Liver (tissue), 9 donors: ENCODE results near the gene BIN2. TPM values are rescaled to one million over a fixed set of nuclear protein-coding genes. Genes with fewer than 3 reads are reported as not detected.

Experiments
- DNase-seq: peaks from one replicate; pipeline ENCODE4 v3.0.0-alpha.2; 2017; ENCODE audit warnings: low spot score
- H3K27ac ChIP-seq, 2 donors: one replicate each; pipeline ENCODE4 v1.7.0; 2013; ENCODE audit warnings: inconsistent platforms in 2 of 2, low read length in 2 of 2, control low read depth in 1 of 2, low read depth in 1 of 2, mild to moderate bottlenecking in 1 of 2
- H3K27me3 ChIP-seq, 4 donors: one replicate each; pipeline versions ENCODE4 v1.6.1 to v1.7.0; 2013; ENCODE audit warnings: low read length in 3 of 4, inconsistent platforms in 1 of 4, mild to moderate bottlenecking in 1 of 4, moderate library complexity in 1 of 4; ENCODE audit not compliant: control insufficient read depth in 4 of 4, insufficient read depth in 4 of 4
- H3K36me3 ChIP-seq, 4 donors: one replicate each; pipeline versions ENCODE4 v1.6.1 to v1.7.0; 2013; ENCODE audit warnings: low read length in 3 of 4, mild to moderate bottlenecking in 3 of 4, low read depth in 1 of 4, moderate library complexity in 1 of 4; ENCODE audit not compliant: control insufficient read depth in 4 of 4, insufficient read depth in 3 of 4
- H3K4me1 ChIP-seq, 4 donors: one replicate each; pipeline versions ENCODE4 v1.6.1 to v1.7.0; 2013; ENCODE audit warnings: low read length in 3 of 4, mild to moderate bottlenecking in 3 of 4, moderate library complexity in 1 of 4; ENCODE audit not compliant: control insufficient read depth in 4 of 4, insufficient read depth in 4 of 4
- H3K4me3 ChIP-seq, 3 donors: one replicate each; pipeline versions ENCODE4 v1.6.1 to v1.7.0; 2013; ENCODE audit warnings: low read length in 3 of 3, control low read depth in 1 of 3, low read depth in 1 of 3, mild to moderate bottlenecking in 1 of 3
- H3K9ac ChIP-seq, 2 donors: one replicate each; pipeline ENCODE4 v1.7.0; 2013; ENCODE audit warnings: low read length in 2 of 2, mild to moderate bottlenecking in 2 of 2, moderate library complexity in 2 of 2, control low read depth in 1 of 2, low read depth in 1 of 2
- H3K9me3 ChIP-seq, 4 donors: one replicate each; pipeline versions ENCODE4 v1.6.1 to v1.7.0; 2013; ENCODE audit warnings: low read length in 3 of 4; ENCODE audit not compliant: control insufficient read depth in 4 of 4
- CTCF ChIP-seq: fragments of 150-350 bp; IDR thresholded peaks from 2 replicates; pipeline ENCODE4 v1.5.1; 2017; ENCODE audit warnings: improper control_type of control experiment, low read depth, low read length; ENCODE audit not compliant: missing input control
- EGR1 ChIP-seq, 2 donors: IDR thresholded peaks; 2 replicates each; pipeline ENCODE4 v1.6.1; 2016 to 2018; ENCODE audit warnings: antibody characterized with exemption in 2 of 2, low read depth in 2 of 2
- FOXA1 ChIP-seq: IDR thresholded peaks from 2 replicates; pipeline ENCODE4 v1.6.1; 2016; ENCODE audit warnings: antibody characterized with exemption
- FOXA2 ChIP-seq: IDR thresholded peaks from 2 replicates; pipeline ENCODE4 v1.6.1; 2016; ENCODE audit warnings: antibody characterized with exemption
- GABPA ChIP-seq, 2 donors: IDR thresholded peaks in 1 of 2; conservative IDR thresholded peaks in 1 of 2; 2 replicates each; pipeline ENCODE4 v1.6.1; 2016; ENCODE audit warnings: antibody characterized with exemption in 2 of 2, mild to moderate bottlenecking in 1 of 2, moderate library complexity in 1 of 2
- HNF4A ChIP-seq, 2 donors: conservative IDR thresholded peaks; 2 replicates each; pipeline ENCODE4 v1.6.1; 2016; ENCODE audit warnings: antibody characterized with exemption in 2 of 2, mild to moderate bottlenecking in 2 of 2
- HNF4G ChIP-seq: IDR thresholded peaks from 2 replicates; pipeline ENCODE4 v1.6.1; 2016; ENCODE audit warnings: antibody characterized with exemption
- JUND ChIP-seq, 2 donors: IDR thresholded peaks; 2 replicates each; pipeline ENCODE4 v1.6.1; 2016; ENCODE audit warnings: antibody characterized with exemption in 2 of 2
- NR2F2 ChIP-seq: IDR thresholded peaks from 2 replicates; pipeline ENCODE4 v1.6.1; 2016; ENCODE audit warnings: antibody characterized with exemption
- RAD21 ChIP-seq, 2 donors: IDR thresholded peaks; 2 replicates each; pipeline ENCODE4 v1.6.1; 2016; ENCODE audit warnings: antibody characterized with exemption in 2 of 2, mild to moderate bottlenecking in 2 of 2
- REST ChIP-seq: IDR thresholded peaks from 2 replicates; pipeline ENCODE4 v1.6.1; 2016; ENCODE audit warnings: antibody characterized with exemption, mild to moderate bottlenecking
- RXRA ChIP-seq, 2 donors: IDR thresholded peaks; 2 replicates each; pipeline ENCODE4 v1.6.1; 2017 to 2018; ENCODE audit warnings: antibody characterized with exemption in 2 of 2, mild to moderate bottlenecking in 1 of 2
- SP1 ChIP-seq: IDR thresholded peaks from 2 replicates; pipeline ENCODE4 v1.6.1; 2018; ENCODE audit warnings: antibody characterized with exemption, mild to moderate bottlenecking
- TAF1 ChIP-seq: conservative IDR thresholded peaks from 2 replicates; pipeline ENCODE4 v1.6.1; 2016; ENCODE audit warnings: antibody characterized with exemption, mild to moderate bottlenecking
- YY1 ChIP-seq: IDR thresholded peaks from 2 replicates; pipeline ENCODE4 v1.6.1; 2016; ENCODE audit warnings: antibody characterized with exemption, mild to moderate bottlenecking
- WGBS: extraction: QIAGEN DNeasy Blood & Tissue Kit; methylation state at CpG from one replicate; pipeline ENCODE4 v1.1.7; 2013; 5-methylcytosine and 5-hydroxymethylcytosine counted together
- polyA plus RNA-seq, 2 donors: library from polyadenylated mRNA; stranded (reverse) in 1 of 2; unstranded in 1 of 2; fragments of 200-250 nt in 1 of 2; fragments of >200 nt in 1 of 2; fragmentation: Nextera tagmentation in 1 of 2; extraction: Ambion mirVana in 1 of 2; gene quantifications; one replicate each; pipeline versions ENCODE4 v1.2.1 to v1.2.3, GENCODE V29; 2013 to 2015
- total RNA-seq, 2 donors: library from RNA; depleted of rRNA; stranded (reverse); fragments of >200 nt; gene quantifications; one replicate each; pipeline ENCODE4 v1.2.3, GENCODE V29; 2014
- TF ChIP-seq, protein P1 (sequence below): IDR thresholded peaks from 2 replicates; pipeline ENCODE4 v1.6.1; 2016; ENCODE audit warnings: antibody characterized with exemption
- TF ChIP-seq, protein P2 (sequence below): IDR thresholded peaks from 2 replicates; pipeline ENCODE4 v1.6.1; 2016; ENCODE audit warnings: antibody characterized with exemption
- TF ChIP-seq, protein P3 (sequence below): IDR thresholded peaks from 2 replicates; pipeline ENCODE4 v1.6.1; 2016; ENCODE audit warnings: antibody characterized with exemption
- donor health status: healthy.
- donor health status: healthy.
- donor health status: healthy.
- donor health status: healthy.
- donor health status: healthy.

The BIN2 gene
- total and polyA plus RNA-seq, 4 donors, result 1.9 to 10.2 (median 4.4) TPM

DNA sequence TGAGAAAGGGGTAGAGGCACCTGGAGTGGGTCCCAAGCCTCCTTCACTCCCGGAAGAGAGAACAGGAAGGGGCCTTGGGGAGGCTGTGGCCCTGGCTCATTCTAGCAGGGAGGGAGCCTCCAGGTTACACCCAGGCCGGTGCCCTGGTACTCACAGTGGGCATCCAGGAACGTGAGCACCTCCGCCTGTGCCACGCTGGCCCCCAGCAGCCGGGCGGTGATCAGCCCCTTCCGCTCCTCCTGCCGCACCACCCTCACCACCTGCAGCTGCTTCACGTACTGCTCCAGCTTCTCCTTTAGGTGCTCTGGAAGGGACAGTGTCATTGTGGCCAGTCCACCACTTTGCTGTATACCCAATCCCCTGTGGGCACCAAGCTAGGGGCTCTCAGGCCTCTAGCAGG, 41.3 kb upstream of the BIN2 start:
- no peak for DNase-seq
- Histone ChIP-seq H3K27me3 (no peaks in the 10 kb centered on the region), H3K9me3 (no peaks in the 10 kb centered on the region), H3K27ac (no peak overlapping the region), H3K4me1 (no peaks in the 10 kb centered on the region), H3K9ac (no peak overlapping the region), H3K36me3 (no peaks in the 10 kb centered on the region), H3K4me3 (no peak overlapping the region)
- 96% methylated on average over 10 of the region's 10 CpGs for WGBS
- no peak for TF ChIP-seq RXRA (IDR thresholded peaks at IDR 0.05)
- no peak for TF ChIP-seq EGR1 (IDR thresholded peaks at IDR 0.05; ENCODE audit: low read depth in 2 of 2)
- TF ChIP-seq, protein P1, sequence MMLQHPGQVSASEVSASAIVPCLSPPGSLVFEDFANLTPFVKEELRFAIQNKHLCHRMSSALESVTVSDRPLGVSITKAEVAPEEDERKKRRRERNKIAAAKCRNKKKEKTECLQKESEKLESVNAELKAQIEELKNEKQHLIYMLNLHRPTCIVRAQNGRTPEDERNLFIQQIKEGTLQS, result no peak
- no peak for TF ChIP-seq REST
- TF ChIP-seq FOXA1, result no peak
- TF ChIP-seq HNF4G, result no peak
- TF ChIP-seq SP1, result no peak
- TF ChIP-seq NR2F2, result no peak
- TF ChIP-seq YY1, result no peak
- TF ChIP-seq, protein P2, sequence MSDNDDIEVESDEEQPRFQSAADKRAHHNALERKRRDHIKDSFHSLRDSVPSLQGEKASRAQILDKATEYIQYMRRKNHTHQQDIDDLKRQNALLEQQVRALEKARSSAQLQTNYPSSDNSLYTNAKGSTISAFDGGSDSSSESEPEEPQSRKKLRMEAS, result no peak
- TF ChIP-seq RAD21 (IDR thresholded peaks at IDR 0.05), result no peak
- no peak for TF ChIP-seq GABPA (IDR thresholded peaks at IDR 0.05 in 1 of 2, conservative IDR thresholded peaks at IDR 0.05 in 1 of 2)
- no peak for TF ChIP-seq FOXA2
- TF ChIP-seq CTCF, result no peak
- no peak for TF ChIP-seq TAF1
- TF ChIP-seq, protein P3, sequence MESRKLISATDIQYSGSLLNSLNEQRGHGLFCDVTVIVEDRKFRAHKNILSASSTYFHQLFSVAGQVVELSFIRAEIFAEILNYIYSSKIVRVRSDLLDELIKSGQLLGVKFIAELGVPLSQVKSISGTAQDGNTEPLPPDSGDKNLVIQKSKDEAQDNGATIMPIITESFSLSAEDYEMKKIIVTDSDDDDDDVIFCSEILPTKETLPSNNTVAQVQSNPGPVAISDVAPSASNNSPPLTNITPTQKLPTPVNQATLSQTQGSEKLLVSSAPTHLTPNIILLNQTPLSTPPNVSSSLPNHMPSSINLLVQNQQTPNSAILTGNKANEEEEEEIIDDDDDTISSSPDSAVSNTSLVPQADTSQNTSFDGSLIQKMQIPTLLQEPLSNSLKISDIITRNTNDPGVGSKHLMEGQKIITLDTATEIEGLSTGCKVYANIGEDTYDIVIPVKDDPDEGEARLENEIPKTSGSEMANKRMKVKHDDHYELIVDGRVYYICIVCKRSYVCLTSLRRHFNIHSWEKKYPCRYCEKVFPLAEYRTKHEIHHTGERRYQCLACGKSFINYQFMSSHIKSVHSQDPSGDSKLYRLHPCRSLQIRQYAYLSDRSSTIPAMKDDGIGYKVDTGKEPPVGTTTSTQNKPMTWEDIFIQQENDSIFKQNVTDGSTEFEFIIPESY, result no peak
- no peak for TF ChIP-seq HNF4A (conservative IDR thresholded peaks at IDR 0.05)
- no peak for TF ChIP-seq JUND (IDR thresholded peaks at IDR 0.05)
